ENCODE results near the gene LPIN2.

DNA sequence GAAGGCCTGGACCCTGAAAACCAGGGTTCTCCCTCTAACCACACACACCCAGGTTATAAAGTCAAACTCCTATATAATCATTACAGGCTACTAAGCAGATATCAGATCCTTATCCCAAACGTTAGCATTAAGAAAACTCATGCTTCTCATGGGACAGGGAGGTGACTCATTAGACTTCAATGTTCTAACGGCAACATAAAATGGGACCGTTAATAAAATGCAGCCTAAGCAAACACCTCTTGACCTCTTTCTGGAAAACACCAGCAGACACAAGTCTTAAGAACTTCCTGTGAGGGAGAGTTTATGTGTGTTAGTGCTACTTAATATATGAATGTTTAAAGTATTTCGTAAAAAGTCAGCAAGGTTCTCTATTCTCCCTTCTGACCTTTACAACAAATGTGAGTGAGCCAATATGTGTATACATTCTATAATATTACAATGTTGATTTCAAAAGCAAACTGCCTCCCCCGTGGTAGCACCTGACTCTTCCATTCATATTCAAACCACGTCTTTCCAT lies 31.7 kb downstream of the LPIN2 start:
- TF ChIP-seq, protein P1, sequence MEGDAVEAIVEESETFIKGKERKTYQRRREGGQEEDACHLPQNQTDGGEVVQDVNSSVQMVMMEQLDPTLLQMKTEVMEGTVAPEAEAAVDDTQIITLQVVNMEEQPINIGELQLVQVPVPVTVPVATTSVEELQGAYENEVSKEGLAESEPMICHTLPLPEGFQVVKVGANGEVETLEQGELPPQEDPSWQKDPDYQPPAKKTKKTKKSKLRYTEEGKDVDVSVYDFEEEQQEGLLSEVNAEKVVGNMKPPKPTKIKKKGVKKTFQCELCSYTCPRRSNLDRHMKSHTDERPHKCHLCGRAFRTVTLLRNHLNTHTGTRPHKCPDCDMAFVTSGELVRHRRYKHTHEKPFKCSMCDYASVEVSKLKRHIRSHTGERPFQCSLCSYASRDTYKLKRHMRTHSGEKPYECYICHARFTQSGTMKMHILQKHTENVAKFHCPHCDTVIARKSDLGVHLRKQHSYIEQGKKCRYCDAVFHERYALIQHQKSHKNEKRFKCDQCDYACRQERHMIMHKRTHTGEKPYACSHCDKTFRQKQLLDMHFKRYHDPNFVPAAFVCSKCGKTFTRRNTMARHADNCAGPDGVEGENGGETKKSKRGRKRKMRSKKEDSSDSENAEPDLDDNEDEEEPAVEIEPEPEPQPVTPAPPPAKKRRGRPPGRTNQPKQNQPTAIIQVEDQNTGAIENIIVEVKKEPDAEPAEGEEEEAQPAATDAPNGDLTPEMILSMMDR (IDR thresholded peaks at IDR 0.05; ENCODE audit: low read length) = no peak
- no peak for TF ChIP-seq EZH2 (IDR thresholded peaks at IDR 0.05; ENCODE audit: borderline replicate concordance, low read length)

All from OCI-LY1 (cell line).